MM.1S (cell line): ENCODE results near the gene PLXDC2.

Source experiments
- DNase-seq: peaks from one replicate; pipeline ENCODE4 v3.0.0-alpha.2; 2015
- H2AFZ ChIP-seq: fragments of 300-600 bp; sonication (generic); 2 replicates; pipeline ENCODE4 v1.6.0; 2016; ENCODE audit warnings: antibody characterized with exemption, low read length
- H3F3A ChIP-seq: fragments of 300-600 bp; sonication (generic); 2 replicates; pipeline ENCODE4 v1.6.1; 2016; ENCODE audit warnings: mild to moderate bottlenecking, antibody characterized with exemption, low read length, moderate library complexity, mixed read lengths; ENCODE audit not compliant: insufficient read depth
- H3K27ac ChIP-seq: fragments of 300-600 bp; sonication (generic); 2 replicates; pipeline ENCODE4 v1.5.1; 2016; ENCODE audit warnings: mild to moderate bottlenecking, low read length
- H3K27me3 ChIP-seq: fragments of 300-600 bp; sonication (generic); replicated peaks from 2 replicates; pipeline ENCODE4 v1.6.0; 2016; ENCODE audit warnings: low read length; ENCODE audit not compliant: insufficient read depth
- H3K36me3 ChIP-seq: fragments of 300-600 bp; sonication (generic); replicated peaks from 2 replicates; pipeline ENCODE4 v1.6.1; 2016; ENCODE audit warnings: mild to moderate bottlenecking, low read length, mixed read lengths; ENCODE audit not compliant: insufficient read depth
- H3K4me1 ChIP-seq: fragments of 300-600 bp; sonication (generic); 2 replicates; pipeline ENCODE4 v1.6.1; 2016; ENCODE audit warnings: low read length, mixed read lengths
- H3K4me2 ChIP-seq: fragments of 300-600 bp; sonication (generic); 2 replicates; pipeline ENCODE4 v1.6.0; 2016; ENCODE audit warnings: low read depth, low read length
- H3K4me3 ChIP-seq: fragments of 300-600 bp; sonication (generic); 2 replicates; pipeline ENCODE4 v1.5.1; 2016; ENCODE audit warnings: low read length, mixed read lengths
- H3K79me2 ChIP-seq: fragments of 300-600 bp; sonication (generic); 2 replicates; pipeline ENCODE4 v1.6.1; 2016; ENCODE audit warnings: mixed run types, low read length, mixed read lengths
- H3K9ac ChIP-seq: fragments of 300-600 bp; sonication (generic); 2 replicates; pipeline ENCODE4 v1.6.1; 2016; ENCODE audit warnings: low read length, mixed read lengths
- H3K9me2 ChIP-seq: fragments of 300-600 bp; sonication (generic); replicated peaks from 2 replicates; pipeline ENCODE4 v1.6.1; 2016; ENCODE audit warnings: mild to moderate bottlenecking, low read length, mixed read lengths; ENCODE audit not compliant: insufficient read depth
- H3K9me3 ChIP-seq: fragments of 300-600 bp; sonication (generic); replicated peaks from 2 replicates; pipeline ENCODE4 v1.6.1; 2016; ENCODE audit warnings: mild to moderate bottlenecking, low read length, mixed read lengths; ENCODE audit not compliant: insufficient read depth
- H4K20me1 ChIP-seq: fragments of 300-600 bp; sonication (generic); 2 replicates; pipeline ENCODE4 v1.6.1; 2016; ENCODE audit warnings: mild to moderate bottlenecking, low read length, moderate library complexity, mixed read lengths; ENCODE audit not compliant: insufficient read depth
- CTCF ChIP-seq: fragments of 300-600 bp; sonication (generic); IDR thresholded peaks from 2 replicates; pipeline ENCODE4 v1.5.1; 2016; ENCODE audit warnings: antibody characterized with exemption, low read length, mixed read lengths
- EZH2 ChIP-seq: fragments of 300-600 bp; sonication (generic); optimal IDR thresholded peaks from 2 replicates; pipeline ENCODE3; 2017; ENCODE audit warnings: low read depth, mild to moderate bottlenecking, antibody characterized with exemption, low read length, mixed read lengths
- EZH2phosphoT487 ChIP-seq: fragments of 300-600 bp; sonication (generic); IDR thresholded peaks from 2 replicates; pipeline ENCODE4 v1.6.1; 2018; ENCODE audit warnings: antibody characterized with exemption, low read length

The PLXDC2 gene

GRCh38 chr10:20048161-20048560 lies 231.9 kb downstream of the PLXDC2 start:
- Histone ChIP-seq H3K79me2 (no peaks in the 10 kb centered on the region), H2AFZ (no peak overlapping the region), H3K9me2 (no peaks in the 10 kb centered on the region), H3K4me1 (no peaks in the 10 kb centered on the region), H3F3A (no peaks in the 10 kb centered on the region), H3K9ac (no peak overlapping the region), H3K27me3 (no peaks in the 10 kb centered on the region), H4K20me1 (no peaks in the 10 kb centered on the region), H3K9me3 (no peaks in the 10 kb centered on the region), H3K27ac (no peak overlapping the region), H3K36me3 (no peaks in the 10 kb centered on the region), H3K4me3 (no peak overlapping the region), H3K4me2 (no peak overlapping the region)
- TF ChIP-seq CTCF, result no peak
- TF ChIP-seq EZH2phosphoT487, result no peak
- no peak for TF ChIP-seq EZH2
- no peak for DNase-seq

GRCh38 chr10:20058135-20058534 lies 241.9 kb downstream of the PLXDC2 start:
- DNase-seq, result no peak
- Histone ChIP-seq H3K4me2 (no peak overlapping the region), H3K79me2 (no peaks in the 10 kb centered on the region), H3K27ac (no peak overlapping the region), H4K20me1 (no peaks in the 10 kb centered on the region), H3K9me2 (no peaks in the 10 kb centered on the region), H3F3A (no peaks in the 10 kb centered on the region), H2AFZ (no peak overlapping the region), H3K9ac (no peak overlapping the region), H3K4me3 (no peak overlapping the region), H3K4me1 (no peaks in the 10 kb centered on the region), H3K27me3 (no peaks in the 10 kb centered on the region), H3K36me3 (no peaks in the 10 kb centered on the region), H3K9me3 (no peaks in the 10 kb centered on the region)
- no peak for TF ChIP-seq CTCF
- TF ChIP-seq EZH2, result no peak
- TF ChIP-seq EZH2phosphoT487, result no peak

GRCh38 chr10:20059084-20059835 lies 243.0 kb downstream of the PLXDC2 start:
- H3K27ac ChIP-seq, result no peak overlapping the region
- no peaks in the 10 kb centered on the region for H3F3A ChIP-seq
- DNase-seq, result no peak
- H4K20me1 ChIP-seq, result no peaks in the 10 kb centered on the region
- no peaks in the 10 kb centered on the region for H3K4me1 ChIP-seq
- no peak overlapping the region for H3K4me2 ChIP-seq
- no peaks in the 10 kb centered on the region for H3K79me2 ChIP-seq
- H3K9ac ChIP-seq, result no peak overlapping the region
- no peaks in the 10 kb centered on the region for H3K9me3 ChIP-seq
- H3K27me3 ChIP-seq, result no peaks in the 10 kb centered on the region
- TF ChIP-seq EZH2, result no peak
- no peak for TF ChIP-seq CTCF
- no peaks in the 10 kb centered on the region for H3K36me3 ChIP-seq
- H3K4me3 ChIP-seq, result no peak overlapping the region
- H3K9me2 ChIP-seq, result no peaks in the 10 kb centered on the region
- H2AFZ ChIP-seq, result no peak overlapping the region
